GM21576 (cell line): ENCODE measurements around the gene SLC16A3.

ENCODE experiments used
- ATAC-seq: cut with Tn5 transposase; IDR thresholded peaks from one replicate; pipeline ENCODE4 v1.9.1; 2021; ENCODE audit warnings: mild to moderate bottlenecking, moderate library complexity; ENCODE audit not compliant: unreplicated experiment

The SLC16A3 gene

GRCh38 chr17:82280537-82280936 lies 51.7 kb downstream of the SLC16A3 start:
- no peak for ATAC-seq

- no peak for ATAC-seq
These were observed 52.2 kb downstream of the SLC16A3 start for GRCh38 chr17:82281076-82281475.

- ATAC-seq, result no peak
These were observed 52.8 kb downstream of the SLC16A3 start for GRCh38 chr17:82281502-82282238.

GRCh38 chr17:82282239-82283207 lies 53.7 kb downstream of the SLC16A3 start:
- no peak for ATAC-seq

GRCh38 chr17:82283208-82283749 lies 54.4 kb downstream of the SLC16A3 start:
- no peak for ATAC-seq

- no peak for ATAC-seq
These were observed 56.3 kb downstream of the SLC16A3 start for GRCh38 chr17:82285141-82285540.

- no peak for ATAC-seq
These were observed 58.4 kb downstream of the SLC16A3 start for GRCh38 chr17:82287013-82287867.

GRCh38 chr17:82287868-82288801 lies 59.3 kb downstream of the SLC16A3 start:
- ATAC-seq, result no peak
